Measurements from ENCODE around the gene BAG5.

DNA sequence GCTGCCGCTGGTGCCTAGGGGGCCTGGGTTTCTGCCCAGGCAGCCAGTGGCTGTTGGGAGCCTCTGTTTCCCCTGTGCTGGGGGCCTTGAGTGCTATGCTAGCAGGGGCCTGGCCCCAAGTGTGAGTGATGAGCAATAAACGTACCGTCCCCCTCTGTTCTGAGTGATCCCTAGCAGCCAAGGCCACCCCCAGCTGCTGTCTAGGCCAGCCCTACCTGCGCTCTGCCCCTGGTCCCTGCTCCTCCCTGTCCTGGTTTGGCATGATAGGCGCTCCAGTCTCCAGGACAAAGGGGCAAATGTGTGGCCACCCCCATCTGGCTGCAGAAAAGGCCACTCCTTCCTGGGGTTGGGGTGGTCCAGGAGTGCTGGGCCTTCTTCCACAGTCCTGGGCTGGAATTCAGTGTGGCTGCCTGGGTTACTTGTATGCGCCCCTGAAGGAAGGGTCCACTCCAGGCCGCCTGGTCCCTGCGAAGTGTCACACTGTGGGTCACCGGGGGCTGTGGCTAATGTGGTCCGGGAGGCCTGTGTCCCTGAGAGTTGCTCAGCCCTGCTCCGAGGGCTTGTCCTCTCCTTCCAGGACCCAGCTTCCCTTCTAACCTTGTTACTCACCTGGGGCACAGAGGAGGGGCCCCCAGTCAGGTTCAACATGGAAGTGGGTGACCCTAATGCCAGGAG lies 26.4 kb downstream of the BAG5 start:
- TF ChIP-seq POLR2A (IDR thresholded peaks at IDR 0.05; ENCODE audit: low read length) (no peak), GATA1 (IDR thresholded peaks at IDR 0.05; ENCODE audit: low read depth, low read length) (no peak)

All from erythroblast (primary cell).